ENCODE data around the gene TOE1.
A peak's percentile ranks its signal among the peaks of the same experiment; 100 is the strongest.

Gene TOE1

DNA sequence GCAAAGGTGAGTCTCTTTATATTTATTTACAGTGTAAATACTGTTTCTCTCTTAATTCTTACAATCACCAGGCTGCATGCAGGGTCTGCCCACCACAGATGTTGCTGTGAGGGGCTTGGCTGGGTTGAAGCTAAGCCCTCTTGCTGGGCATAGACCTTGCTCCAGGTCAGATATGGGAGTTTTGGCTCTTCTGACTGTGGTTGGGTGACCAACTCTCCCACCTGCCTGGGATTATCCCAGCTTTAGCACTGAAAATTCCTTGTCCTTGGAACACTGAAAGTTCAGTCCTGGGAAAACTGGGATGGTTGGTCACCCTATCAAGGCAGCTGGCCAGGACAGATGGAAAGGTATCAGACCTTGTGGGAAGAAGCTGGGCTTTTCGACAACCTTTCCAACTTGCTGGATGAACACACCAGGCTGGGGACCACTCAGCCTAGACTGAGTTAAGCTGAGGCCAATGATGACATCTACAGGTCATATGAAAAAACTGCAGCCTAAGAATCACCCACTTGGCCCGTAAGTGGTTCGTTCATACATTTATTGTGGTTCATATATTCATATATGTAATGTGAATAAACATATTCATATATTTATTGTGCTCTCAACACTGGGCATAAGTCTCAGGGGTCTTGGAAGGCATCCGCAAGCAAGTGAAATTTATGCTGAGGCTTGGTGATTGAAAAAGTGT is 39.8 kb upstream of the TOE1 start:
- TF ChIP-seq, protein P1, sequence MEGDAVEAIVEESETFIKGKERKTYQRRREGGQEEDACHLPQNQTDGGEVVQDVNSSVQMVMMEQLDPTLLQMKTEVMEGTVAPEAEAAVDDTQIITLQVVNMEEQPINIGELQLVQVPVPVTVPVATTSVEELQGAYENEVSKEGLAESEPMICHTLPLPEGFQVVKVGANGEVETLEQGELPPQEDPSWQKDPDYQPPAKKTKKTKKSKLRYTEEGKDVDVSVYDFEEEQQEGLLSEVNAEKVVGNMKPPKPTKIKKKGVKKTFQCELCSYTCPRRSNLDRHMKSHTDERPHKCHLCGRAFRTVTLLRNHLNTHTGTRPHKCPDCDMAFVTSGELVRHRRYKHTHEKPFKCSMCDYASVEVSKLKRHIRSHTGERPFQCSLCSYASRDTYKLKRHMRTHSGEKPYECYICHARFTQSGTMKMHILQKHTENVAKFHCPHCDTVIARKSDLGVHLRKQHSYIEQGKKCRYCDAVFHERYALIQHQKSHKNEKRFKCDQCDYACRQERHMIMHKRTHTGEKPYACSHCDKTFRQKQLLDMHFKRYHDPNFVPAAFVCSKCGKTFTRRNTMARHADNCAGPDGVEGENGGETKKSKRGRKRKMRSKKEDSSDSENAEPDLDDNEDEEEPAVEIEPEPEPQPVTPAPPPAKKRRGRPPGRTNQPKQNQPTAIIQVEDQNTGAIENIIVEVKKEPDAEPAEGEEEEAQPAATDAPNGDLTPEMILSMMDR (IDR thresholded peaks at IDR 0.05) = peak; percentile 61
- no peak overlapping the region for H2AFZ ChIP-seq
- no peaks in the 10 kb centered on the region for H3K9me3 ChIP-seq (ENCODE audit: control insufficient read depth, low read length)
- H3K27ac ChIP-seq = no peak overlapping the region
- H3K27me3 ChIP-seq (ENCODE audit: control insufficient read depth, insufficient read depth, low read length) = no peaks in the 10 kb centered on the region
- peaks cover 3% of the 10 kb centered on the region for H3K4me1 ChIP-seq
- no peaks in the 10 kb centered on the region for H3K79me2 ChIP-seq
- no peak overlapping the region for H3K4me3 ChIP-seq (ENCODE audit: low read depth, low read length)
- no peak overlapping the region for H3K4me2 ChIP-seq (ENCODE audit: low read length)
- no peaks in the 10 kb centered on the region for H3K36me3 ChIP-seq (ENCODE audit: control insufficient read depth, insufficient read depth, low read length)
- no peak overlapping the region for H3K9ac ChIP-seq

DNA sequence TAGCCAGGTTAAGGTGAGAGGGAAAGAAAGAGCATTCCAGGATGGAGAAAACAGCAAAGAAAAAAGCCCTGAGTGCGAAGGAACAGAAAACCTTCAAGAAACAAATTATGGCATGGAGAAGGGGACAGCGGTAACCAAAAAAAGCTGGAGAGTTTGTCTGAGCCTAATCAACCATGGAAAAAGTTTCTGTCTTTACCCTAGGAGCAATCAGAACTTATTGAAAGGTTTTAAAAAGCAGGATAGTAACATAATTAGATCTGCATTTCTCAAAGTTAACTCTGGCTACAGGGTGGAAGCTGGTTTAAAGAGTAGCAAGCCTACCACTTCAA is 39.3 kb upstream of the TOE1 start:
- Histone ChIP-seq H3K4me2 (ENCODE audit: low read length) (no peak overlapping the region), H3K9me3 (ENCODE audit: control insufficient read depth, low read length) (no peaks in the 10 kb centered on the region), H3K27me3 (ENCODE audit: control insufficient read depth, insufficient read depth, low read length) (no peaks in the 10 kb centered on the region), H3K79me2 (no peaks in the 10 kb centered on the region), H2AFZ (no peak overlapping the region), H3K4me1 (peaks cover 3% of the 10 kb centered on the region), H3K9ac (no peak overlapping the region), H3K4me3 (ENCODE audit: low read depth, low read length) (no peak overlapping the region), H3K27ac (no peak overlapping the region), H3K36me3 (ENCODE audit: control insufficient read depth, insufficient read depth, low read length) (no peaks in the 10 kb centered on the region)
- TF ChIP-seq, protein P1 (IDR thresholded peaks at IDR 0.05) = no peak

DNA sequence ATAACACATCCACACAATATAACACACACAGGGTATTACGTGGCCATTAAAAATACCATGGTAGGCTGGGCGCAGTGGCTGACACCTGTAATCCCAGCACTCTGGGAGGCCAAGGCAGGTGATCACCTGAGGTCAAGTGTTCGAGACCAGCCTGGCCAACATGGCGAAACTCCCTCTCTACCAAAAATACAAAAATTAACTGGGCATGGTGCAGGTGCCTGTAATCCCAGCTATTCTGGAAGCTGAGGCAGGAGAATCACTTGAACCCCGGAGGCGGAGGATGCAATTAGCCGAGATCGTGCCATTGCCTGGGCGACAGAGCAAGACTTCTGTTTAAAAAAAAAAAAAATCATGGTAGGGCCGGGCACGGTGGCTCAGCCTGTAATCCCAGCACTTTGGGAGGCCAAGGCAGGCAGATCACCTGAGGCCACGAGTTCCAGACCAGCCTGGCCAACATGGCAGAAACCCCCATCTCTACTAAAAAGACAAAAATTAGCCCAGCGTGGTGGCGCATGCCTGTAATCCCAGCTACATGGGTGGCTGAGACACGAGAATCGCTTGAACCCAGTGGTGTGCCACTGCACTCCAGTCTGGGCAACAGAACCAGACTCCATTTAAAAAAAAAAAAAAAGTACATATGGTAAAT is 37.3 kb upstream of the TOE1 start:
- no peaks in the 10 kb centered on the region for H3K9me3 ChIP-seq (ENCODE audit: control insufficient read depth, low read length)
- H3K9ac ChIP-seq = no peak overlapping the region
- no peaks in the 10 kb centered on the region for H3K36me3 ChIP-seq (ENCODE audit: control insufficient read depth, insufficient read depth, low read length)
- H2AFZ ChIP-seq = peak overlapping the region; percentile 83
- peak overlapping the region; percentile 61 for H3K4me3 ChIP-seq (ENCODE audit: low read depth, low read length)
- peak overlapping the region; percentile 71 for H3K27ac ChIP-seq
- H3K4me2 ChIP-seq (ENCODE audit: low read length) = peak overlapping the region; percentile 75
- peaks cover 3% of the 10 kb centered on the region for H3K4me1 ChIP-seq
- no peaks in the 10 kb centered on the region for H3K79me2 ChIP-seq
- TF ChIP-seq, protein P1 (IDR thresholded peaks at IDR 0.05) = no peak
- H3K27me3 ChIP-seq (ENCODE audit: control insufficient read depth, insufficient read depth, low read length) = no peaks in the 10 kb centered on the region

DNA sequence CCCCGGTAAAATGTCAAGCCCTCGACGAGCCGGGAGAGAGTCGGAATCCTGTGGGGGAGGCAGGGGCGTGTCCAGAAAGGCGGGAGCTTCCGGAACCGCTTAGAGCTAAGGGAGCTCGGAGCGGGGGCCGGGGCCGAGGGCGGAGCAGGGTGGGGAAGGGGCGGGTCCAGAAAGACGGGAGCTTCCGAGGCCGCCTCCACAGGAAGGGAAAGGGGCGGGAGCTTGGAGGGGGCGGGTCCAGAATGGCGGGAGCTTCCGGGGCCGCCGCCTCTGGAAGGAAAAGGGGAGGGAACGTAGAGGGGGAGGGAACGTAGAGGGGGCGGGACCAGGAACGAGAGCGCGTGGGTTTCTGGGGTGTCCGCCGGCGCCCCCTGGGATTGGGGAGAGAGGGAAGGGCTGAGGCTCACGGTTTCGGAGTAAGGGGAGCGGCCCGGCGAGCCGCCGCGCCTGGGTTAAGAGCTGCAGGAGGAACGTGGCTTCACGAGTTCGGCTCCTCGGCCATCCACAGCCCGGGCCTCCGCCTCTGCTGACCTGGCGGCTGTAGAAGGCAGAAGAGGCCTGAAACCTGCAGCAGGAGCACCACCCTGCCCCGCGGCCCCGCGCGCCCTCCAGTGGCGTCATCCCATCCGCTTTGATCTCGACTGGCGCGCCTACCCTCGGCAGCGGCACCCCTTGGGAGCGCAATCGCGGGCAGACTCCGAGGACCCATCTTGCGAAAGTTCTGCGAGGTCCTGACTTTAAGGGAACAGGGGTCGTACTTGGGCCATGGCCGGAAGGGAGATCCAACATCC is 36.3 kb upstream of the TOE1 start:
- TF ChIP-seq, protein P1 (IDR thresholded peaks at IDR 0.05) = peak; percentile 60
- Histone ChIP-seq H3K4me2 (ENCODE audit: low read length) (peak overlapping the region; percentile 76), H3K79me2 (no peaks in the 10 kb centered on the region), H3K4me3 (ENCODE audit: low read depth, low read length) (peak overlapping the region; percentile 61), H3K36me3 (ENCODE audit: control insufficient read depth, insufficient read depth, low read length) (no peaks in the 10 kb centered on the region), H3K27ac (peak overlapping the region; percentile 91), H3K9me3 (ENCODE audit: control insufficient read depth, low read length) (no peaks in the 10 kb centered on the region), H3K27me3 (ENCODE audit: control insufficient read depth, insufficient read depth, low read length) (no peaks in the 10 kb centered on the region), H3K4me1 (peaks cover 3% of the 10 kb centered on the region), H2AFZ (peak overlapping the region; percentile 86), H3K9ac (peak overlapping the region; percentile 35)

All from parathyroid adenoma (tissue), 2 donors.